UCSD-AML1 (cell line): ENCODE data around the gene GPSM1.
"Not testable (repeated sequence)": the region's sequence is repeated elsewhere in the genome, so short reads cannot be mapped to it uniquely, and the experiment has no call there.

Experiments used
- DNase-seq: peaks from one replicate; lab custom pipeline; 2025; ENCODE audit not compliant: unreplicated experiment; lab: John Stamatoyannopoulos, UW

Gene GPSM1

DNA sequence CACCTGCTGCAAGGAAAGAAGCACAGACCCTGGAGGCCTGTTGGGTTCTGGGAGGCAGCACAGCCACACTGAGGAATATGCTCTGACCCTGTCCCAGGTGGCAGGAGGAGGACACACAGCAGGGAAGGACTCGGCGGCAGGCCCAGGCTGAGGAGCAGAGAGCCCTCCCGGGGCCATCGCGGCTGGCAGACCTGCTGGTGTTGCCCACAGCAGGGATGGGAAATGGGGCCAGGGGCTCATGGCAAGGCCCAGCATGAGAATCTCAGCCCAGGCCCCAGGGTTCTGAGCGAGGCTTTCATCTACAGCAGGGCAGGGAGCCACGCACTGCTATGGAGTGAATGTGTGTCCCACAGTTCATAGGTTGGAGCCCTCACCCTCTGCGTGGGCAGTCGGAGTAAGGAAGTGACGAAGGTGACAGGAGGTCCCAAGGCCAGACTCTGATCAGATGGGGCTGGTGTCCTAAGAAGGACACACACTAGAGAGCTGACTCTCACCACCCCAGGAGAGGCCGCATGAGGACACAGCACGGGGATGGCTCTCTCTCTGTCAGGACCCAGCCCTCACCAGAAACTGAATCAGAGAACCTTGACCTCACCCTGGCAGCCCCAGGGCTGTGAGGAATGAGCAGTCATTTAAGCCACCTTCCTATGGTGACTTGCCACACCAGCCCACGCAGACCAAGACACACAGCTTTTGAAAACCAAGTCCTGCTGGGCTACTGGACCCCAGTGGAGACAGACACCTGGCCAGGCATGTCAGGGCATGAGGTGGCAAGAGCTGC is 10.3 kb upstream of the GPSM1 start:
- no peak for DNase-seq

DNA sequence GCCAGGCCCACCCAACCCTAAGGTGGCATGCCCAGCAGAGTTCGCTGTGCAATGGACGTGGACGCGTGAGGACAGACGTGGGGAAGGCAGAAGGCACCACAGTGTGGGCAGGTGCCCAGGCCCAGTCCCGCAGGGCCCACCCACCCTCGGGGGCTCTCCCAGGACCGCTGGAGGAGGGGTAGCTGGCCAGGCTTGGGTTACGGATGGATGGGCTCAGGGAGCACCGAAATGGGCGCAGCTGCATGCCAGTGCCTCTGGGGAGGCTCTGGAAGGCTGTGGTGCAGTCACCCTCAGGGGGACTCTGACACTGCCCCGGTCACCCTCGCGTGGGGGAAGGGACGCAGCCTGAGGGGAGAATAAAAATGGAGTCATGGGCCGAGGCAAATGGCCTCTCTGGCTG is 9.6 kb upstream of the GPSM1 start:
- no peak for DNase-seq

DNA sequence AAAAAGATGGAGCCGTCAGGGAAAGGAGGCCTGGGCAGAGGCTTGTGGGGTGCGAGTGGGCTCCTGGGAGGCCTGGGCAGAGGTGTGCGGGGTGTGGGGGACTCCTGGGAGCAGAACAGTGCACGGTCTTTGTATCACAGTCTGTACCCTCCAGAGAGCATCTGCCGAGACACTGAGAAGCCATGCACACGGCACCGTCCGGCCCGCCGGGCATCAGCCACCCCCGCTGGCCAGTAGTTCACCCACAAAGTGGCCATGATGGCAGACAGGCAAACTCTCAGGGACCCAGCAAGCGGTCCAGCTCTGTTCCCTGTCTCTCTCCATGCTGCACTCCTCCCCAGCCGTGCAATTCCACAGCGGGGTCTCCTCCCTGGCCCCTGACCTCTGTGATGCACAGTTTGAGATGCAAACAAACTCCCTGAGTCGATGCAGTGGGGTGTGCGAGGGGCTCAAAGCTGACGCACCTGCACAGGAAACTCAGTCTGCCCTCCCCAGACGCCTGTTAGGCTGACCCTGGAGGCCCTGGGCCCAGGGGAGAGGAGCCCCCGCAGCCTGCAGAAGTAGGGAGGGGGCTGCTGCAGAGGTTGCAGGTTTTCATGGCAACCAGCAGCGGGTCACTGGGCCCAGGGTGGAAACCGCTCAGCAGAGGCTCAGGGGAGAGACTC is 9.1 kb upstream of the GPSM1 start:
- DNase-seq = no peak

DNA sequence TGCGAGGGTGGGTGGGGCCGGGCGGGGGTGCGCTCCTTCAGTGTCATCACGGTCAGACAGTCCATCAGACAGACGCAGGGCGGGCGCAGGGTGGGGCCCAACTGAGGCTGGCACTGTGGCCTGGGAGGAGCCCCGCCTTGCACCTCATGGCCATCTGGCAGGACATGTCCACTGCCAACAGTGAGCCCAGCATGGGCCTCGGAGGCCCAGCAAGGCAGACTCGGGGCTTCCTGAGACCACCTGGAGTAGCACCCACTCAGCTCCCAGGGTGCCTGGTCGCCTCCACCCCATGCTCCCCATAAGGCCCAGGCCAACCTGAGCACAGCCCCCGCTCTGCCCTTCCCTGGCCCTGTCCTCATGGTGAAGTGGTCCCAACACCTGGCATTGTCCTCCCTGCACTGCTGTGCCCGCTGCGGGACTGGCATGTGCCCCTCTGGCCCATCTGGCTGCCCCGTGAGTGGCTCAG is 8.5 kb upstream of the GPSM1 start:
- DNase-seq = no peak

DNA sequence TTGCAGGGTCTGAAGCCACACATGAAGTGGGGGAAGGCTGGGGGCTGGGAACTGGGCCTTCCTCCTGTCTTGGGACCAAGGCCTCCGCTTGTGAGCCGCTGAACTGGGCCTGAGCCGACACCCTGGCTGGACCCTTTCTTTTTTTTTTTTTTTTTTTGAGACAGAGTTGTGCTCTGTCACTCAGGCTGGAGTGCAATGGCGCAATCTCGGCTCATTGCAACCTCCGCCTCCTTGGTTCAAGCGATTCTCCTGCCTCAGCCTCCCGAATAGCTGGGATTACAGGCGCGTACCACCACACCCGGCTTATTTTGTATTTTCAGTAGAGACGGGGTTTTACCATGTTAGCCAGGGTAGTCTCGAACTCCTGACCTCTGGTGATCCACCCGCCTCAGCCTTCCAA is 8.1 kb upstream of the GPSM1 start:
- not testable (repeated sequence) for DNase-seq

DNA sequence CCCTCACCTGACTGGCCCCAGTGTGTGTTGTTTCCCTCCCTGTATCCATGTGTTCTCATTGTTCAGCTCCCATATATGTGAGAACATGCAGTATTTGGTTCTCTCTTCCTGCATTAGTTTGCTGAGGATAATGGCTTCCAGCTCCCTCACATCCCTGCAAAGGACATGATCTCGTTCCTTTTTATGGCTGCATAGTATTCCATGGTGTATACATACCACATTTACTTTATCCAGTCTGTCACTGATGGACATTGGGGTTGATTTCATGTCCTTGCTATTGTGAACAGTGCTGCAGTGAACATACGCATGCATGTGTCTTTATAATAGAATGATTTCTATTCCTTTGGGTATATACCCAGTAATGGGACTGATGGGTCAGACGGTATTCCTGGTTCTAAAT is 7.4 kb upstream of the GPSM1 start:
- DNase-seq = not testable (repeated sequence)

DNA sequence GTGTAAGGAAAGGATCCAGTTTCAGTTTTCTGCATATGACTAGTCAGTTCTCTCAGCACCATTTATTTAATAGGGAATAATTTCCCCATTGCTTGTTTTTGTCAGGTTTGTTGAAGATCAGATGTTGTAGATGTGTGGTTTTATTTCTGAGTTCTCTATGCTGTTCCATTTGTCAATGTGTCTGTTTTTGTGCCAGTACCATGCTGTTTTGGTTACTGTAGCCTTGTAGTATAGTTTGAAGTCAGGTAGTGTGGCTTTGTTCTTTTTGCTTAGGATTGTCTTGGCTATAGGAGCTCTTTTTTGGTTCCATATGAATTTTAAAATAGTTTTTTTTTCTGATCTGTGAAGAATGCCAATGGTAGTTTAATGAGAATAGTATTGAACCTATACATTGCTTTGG is 6.4 kb upstream of the GPSM1 start:
- DNase-seq = not testable (repeated sequence)

DNA sequence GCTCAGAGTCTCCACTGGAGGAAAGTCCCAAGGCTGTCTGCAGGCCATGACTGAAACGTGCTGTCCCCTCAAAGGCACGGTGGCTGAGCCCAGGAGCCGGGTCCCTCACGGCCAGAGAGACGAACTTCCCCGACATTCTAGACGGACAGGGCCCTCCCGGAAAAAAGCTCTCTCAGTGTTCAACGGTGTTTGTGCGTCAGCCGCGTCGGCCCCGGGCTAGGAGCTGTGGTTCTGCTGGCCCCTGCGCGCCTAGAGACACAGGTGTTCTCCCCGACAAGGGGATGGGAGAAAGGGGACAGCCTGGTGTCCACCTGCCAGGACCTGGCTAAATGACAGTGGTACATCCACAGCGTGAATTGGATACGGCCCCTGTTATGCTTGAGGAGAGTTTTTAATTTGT is 5.8 kb upstream of the GPSM1 start:
- DNase-seq = no peak

DNA sequence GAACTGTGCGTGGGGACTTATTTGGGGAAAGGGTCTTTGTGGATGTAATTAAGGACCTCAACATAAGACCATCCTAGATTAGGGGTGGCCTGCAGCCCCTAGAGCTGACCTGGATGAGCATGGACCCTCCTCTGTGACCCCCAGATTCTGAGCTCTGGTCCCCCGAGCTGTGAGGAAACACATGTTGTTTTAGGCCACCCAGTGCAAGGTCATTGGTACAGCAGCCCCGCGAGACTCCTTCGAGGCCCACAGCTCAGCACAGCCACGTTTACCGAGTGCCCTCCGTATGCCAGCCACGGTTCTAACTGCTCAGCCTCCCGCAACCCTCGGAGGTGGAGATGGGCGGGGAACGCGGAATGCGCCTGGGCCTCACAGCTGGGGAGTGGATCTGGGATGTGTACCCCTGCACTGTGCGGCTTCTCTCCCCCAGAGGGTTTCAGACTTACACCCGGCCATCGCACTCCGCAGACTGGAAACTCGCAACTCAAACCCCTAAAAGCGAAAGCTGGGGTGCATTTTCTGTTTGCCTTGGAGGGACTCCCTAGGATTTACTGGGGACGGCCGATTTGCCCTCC is 4.5 kb upstream of the GPSM1 start:
- DNase-seq = no peak

DNA sequence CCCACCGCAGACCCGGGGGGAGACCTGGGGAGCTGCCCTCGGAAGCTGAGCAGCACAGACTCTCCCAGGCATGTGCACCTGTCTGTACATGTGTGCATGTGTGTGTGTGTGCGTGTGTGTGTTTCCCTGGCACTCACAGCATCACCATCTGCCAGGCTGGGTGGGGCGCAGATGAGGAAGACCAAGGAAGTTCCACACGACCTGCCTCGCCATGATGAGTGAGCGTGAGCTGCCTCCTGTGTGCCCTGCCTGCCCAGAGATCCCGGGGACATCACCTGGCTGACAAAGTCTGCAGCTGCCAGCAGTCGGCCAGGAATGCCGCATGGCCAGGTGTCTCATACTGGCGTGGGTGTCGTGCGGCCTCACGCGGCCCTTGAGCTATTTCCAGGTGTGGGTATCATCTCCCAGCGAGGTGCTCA is 4.0 kb upstream of the GPSM1 start:
- no peak for DNase-seq

DNA sequence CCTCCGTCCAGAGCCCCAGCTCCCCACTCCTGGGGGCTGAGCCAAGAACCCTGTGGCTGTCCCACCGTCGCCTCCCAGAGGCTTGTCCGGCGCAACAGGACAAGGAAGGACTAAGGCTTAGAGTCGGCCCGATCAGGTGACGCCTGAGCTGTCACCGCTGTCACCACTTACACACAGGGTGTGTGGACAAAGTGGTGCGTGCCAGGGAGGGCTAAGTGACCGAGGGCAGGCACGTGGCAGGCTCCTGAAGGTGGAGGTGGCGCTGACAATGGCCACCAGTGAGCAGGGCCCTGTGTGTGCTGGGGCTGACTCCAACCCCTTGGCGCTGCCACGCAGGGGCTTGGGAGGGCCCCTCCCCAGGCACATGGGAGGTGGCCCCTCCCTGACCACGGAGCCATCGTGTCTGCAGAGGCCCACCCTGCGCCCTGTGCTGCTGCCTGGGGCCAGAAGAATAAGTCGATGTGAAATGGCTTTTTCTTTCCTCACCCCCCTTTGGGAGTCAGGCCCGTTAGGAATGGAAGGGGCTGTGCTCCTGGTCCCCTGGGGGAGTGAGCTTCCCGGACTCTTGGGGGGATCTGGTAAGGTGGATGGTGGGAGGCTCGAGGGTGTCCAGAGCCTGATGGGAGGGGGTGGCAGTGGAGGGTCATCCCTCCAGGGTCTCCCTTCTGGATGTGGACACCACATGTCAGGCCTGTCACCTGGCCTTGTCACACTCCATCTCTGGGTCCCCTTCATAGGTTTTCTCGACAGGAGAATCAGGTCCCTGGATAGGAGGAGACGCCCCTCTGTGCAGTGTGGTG is 2.6 kb upstream of the GPSM1 start:
- DNase-seq = peak; percentile 23

DNA sequence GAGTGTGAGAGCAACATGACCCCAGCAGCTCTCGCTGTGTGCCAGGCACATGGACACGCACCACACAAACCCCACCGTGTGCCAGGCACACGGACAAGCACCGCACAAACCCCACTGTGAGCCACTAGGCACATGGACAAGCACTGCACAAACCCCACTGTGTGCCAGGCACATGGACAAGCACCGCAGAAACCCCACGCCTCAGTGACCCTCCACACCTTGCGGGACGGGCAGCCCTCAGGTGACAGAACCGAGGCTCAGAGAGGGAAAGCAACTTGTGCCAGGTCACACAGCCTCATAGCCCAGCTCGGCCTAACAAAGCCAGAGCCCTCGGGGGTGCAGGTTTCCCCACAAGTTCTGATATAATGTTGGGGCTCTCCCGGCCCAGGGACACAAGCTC is 2.0 kb upstream of the GPSM1 start:
- no peak for DNase-seq

DNA sequence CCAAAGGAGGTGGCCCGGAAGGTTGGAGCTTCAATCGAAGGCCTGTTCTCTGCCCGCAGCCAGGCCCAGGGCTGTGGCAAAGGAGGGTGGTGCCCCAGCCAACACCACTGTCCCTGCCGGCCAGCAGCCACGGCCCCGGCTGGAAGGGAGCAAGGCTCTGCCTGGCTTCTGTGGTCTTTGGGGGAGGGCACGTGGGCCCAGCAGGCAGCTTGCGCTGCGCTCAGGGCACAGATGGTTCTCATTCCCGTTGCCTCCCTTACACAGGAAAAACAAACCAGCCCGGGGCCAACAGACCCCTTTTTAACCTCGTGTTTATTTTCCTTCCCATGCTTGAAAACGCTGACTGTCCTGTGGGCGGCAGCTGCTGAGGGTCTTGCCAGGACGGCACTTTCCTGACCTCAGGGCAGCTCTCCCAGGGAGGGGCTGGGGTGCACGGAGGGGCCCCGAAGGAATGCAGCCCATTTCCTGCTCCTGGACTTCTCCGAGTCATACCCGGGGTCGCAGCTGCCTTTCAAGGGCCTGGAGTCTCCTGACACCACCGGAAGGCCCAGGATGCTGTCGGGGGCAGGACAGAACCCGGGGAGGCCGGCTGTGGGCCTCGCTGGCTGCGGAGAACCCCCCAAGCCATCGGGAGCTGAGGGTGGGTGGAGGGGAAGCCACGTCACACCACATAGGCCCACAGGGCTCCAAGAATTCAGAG is 1.1 kb upstream of the GPSM1 start:
- peak; percentile 62 for DNase-seq

DNA sequence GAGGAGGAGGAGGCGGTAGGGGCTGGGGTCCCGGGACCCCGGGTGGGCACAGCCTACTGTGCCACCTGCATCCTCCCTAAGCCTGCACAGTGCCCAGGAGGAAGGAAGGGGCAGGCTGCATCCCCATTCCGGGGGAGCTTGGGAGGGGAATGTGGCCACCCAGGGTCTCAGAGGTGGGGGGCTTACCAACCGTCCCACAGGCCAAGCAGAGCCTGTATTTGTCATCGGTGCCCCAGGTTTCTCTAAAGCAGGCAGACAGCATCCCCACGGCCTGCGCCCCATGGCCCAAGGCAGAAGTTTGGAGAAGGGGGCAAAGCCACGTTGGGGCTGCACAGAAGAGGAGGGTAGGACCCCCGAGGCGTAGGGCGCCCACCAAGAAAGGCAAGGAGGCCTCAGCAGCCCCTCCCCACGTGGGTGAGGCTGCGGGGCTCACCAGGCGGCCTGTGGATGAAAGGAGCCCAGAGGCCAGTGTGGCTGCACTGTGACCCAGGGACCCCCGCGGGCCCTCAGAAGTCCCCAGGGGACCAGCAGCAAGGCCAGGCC is 507 bp upstream of the GPSM1 start:
- no peak for DNase-seq

DNA sequence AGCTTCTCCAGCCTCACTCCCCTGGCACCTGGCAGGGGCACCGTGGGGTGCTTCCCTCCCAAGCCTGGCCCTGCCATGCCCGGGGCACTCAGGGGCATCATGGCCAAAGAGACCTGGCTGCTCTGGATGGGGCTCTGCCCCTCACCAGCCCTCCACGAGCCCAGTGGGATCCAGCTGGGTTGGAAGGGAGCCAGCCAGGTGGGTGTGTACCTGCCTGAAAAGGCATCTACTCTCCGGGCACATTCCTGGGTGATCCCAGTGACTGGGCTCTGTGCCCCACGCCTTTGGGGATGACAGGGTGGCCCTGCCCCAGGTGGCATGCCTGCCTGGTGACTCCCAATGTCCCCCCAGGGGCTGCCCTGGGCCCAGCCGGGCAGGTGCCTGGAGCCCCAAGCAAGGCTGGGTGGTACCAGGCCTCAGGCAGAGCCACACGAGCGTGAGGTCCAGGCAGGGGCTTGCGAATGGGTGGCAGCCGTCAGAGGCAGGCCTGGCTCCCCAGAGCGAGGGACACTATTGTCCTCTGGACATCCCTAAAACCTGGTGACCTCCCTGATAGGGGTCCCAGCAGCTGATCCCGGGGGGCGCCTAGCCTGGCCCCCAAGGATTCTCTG is 777 bp downstream of the GPSM1 start:
- DNase-seq = no peak

DNA sequence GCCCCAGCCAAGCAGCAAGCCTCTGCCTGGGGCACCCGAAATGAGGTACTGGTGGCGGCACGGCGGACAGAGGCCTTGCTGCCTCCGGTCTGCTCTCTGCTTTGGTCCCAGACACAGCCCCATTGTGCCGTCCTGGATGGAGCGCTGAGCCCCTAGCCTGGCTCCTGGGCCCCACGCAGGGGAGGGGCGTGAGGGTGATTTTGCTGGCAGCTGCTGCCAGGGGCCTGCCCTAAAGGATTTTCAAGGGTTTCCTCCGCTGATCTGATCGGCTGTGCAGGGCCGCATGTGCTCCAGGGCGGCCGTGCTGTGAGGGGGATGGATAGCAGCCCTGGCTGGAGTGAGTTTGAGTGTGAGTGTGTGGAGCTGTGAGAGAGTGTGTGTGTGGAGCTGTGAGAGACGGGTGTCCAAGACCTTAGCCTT is 1.3 kb downstream of the GPSM1 start:
- no peak for DNase-seq

DNA sequence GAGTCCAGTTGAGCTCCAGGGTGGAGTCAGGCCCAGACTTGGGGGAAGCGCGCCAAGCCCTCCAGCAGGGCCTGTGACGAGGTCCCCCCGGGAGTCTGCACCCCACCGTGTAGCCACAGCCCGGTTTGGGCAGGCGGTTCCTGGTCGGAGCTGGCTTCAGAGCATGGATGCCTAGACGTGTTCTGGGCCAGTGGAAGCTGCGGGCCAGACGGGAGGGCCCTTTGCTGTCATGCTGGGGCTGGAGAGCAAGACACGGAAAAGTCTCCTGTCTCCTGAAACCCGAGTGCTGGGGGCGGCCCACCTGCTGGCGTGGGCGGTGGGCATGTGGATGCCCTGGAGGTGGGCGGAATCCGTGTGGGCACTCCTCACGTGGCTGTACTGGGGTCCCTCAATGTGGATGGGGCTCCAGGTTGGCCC is 1.9 kb downstream of the GPSM1 start:
- DNase-seq = no peak

DNA sequence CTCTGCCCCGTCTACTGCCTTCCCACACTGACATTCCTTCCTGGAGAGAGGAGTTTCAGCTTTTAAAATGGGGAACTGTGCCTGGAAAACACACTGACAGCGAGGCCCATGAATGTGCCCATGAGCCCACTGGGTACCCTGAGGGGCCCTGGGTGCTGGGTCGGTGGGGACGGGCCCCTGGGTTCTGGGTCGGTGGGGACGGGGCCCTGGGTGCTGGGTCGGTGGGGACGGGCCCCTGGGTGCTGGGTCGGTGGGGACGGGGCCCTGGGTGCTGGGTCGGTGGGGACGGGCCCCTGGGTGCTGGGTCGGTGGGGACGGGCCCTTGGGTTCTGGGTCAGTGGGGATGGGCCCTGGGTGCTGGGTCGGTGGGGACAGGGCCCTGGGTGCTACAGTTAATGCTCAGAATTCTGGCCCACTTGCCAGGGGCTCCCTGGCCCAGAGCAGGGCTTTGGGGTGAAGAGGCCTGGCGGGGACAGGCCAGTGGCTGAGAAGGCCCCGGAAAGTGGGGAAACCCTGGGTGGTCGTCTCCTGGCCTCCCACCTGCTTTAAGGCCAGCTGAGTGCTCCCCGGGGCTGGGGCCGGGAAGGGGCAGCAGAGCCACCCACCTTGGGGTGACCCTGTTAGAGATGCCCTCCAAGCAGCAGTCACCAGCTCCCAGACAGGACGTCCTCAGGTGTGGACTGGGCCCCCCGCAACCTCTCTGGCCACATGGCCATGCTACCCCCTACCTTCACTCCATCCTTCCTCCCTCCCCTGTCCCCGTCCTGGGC is 2.5 kb downstream of the GPSM1 start:
- no peak for DNase-seq

DNA sequence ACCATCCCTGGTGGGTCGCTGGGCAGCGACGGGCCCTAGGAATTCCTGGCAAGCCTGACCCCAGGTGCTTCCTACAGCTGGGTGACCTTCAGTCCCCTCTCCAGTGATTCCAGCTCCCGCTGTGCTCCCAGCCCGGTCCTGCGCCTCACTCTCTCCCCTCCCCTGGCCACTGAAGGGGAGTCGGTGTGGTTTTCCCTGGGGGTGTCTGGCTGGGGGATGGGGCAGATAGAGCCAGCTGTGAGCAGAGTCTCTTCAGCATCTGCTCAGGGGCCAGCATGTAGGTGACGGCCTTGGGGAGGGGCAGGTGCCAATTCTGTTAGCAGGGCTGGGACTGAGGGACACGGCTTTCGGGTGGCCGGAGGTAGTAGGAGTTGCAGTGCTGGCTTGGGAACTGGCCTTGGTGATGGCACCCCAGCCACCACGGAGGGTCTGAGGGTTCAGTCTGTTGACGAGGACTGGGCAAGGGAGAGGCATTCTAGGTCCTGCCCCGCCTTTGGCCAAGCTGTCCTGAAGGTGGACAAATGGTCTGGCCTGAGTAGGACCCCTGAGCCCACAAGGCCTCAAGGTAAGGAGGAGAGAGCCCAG is 3.2 kb downstream of the GPSM1 start:
- DNase-seq = no peak
